ENCODE measurements around the gene ERG.

DNA sequence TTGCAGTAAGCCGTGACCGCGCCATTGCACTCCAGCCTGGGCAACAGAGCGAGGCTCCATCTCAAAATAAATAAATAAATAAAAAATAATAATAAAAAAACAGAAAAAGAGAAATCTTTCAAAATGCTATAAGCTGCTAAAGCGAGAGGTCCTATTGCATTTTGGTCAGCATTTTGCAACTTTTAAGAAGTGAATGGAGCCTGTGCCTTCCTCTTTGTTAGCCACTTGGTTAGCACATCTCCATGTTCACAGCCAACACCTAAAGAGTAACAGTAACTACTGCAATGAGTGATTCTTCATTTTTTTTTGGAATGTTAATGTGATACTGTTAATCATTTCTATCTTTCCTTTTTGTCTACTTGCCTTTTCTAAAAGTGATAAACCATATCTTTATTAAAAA is 80.6 kb downstream of the ERG start:
- no peak for TF ChIP-seq EZH2 (IDR thresholded peaks at IDR 0.05; ENCODE audit: low read length, missing control alignments)
- TF ChIP-seq, protein P1, sequence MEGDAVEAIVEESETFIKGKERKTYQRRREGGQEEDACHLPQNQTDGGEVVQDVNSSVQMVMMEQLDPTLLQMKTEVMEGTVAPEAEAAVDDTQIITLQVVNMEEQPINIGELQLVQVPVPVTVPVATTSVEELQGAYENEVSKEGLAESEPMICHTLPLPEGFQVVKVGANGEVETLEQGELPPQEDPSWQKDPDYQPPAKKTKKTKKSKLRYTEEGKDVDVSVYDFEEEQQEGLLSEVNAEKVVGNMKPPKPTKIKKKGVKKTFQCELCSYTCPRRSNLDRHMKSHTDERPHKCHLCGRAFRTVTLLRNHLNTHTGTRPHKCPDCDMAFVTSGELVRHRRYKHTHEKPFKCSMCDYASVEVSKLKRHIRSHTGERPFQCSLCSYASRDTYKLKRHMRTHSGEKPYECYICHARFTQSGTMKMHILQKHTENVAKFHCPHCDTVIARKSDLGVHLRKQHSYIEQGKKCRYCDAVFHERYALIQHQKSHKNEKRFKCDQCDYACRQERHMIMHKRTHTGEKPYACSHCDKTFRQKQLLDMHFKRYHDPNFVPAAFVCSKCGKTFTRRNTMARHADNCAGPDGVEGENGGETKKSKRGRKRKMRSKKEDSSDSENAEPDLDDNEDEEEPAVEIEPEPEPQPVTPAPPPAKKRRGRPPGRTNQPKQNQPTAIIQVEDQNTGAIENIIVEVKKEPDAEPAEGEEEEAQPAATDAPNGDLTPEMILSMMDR (conservative IDR thresholded peaks at IDR 0.05 in 1 of 2, IDR thresholded peaks at IDR 0.05 in 1 of 2; ENCODE audit: low read depth in 1 of 2, low read length in 2 of 2) = no peak

All from fibroblast of lung (primary cell).